Measurements from ENCODE around the gene SATB2. TPM values are rescaled to one million over a fixed set of nuclear protein-coding genes. Genes with fewer than 3 reads are reported as not detected.

Gene SATB2
- total RNA-seq, 1 donor from 2014 or later, result 5.5 TPM

DNA sequence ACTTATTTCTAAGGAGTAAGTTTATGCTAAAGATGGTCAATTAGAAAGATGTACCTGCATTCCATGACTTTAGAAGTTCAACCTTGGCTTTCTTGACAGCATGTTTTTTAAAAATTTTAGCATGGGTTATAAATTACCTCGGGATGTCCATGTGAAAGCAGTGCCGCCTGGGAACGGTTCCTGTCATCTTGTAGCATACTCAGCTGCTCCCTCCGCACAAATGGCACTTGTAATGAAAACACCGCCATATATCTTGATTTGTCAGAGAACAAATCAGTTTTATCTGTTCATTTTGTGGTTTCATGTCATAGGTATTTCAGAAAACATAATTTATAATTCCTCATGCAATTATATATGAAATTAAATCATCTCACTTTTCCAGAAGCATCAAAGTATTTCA is 38.3 kb downstream of the SATB2 start:
- no peak overlapping the region for H3K4me3 ChIP-seq (ENCODE audit: low read depth, low read length)
- no peaks in the 10 kb centered on the region for H3K36me3 ChIP-seq (ENCODE audit: control insufficient read depth, insufficient read depth, low read length)
- no peak for TF ChIP-seq CTCF (IDR thresholded peaks at IDR 0.05; ENCODE audit: insufficient read depth, low read length, poor library complexity, severe bottlenecking)
- DNase-seq (ENCODE audit: low read depth), result no peak
- H3K27me3 ChIP-seq (ENCODE audit: control insufficient read depth, insufficient read depth, low read length), result no peaks in the 10 kb centered on the region

GRCh38 chr2:199414465-199414864 is 43.3 kb downstream of the SATB2 start:
- Histone ChIP-seq H3K36me3 (ENCODE audit: control insufficient read depth, insufficient read depth, low read length) (no peaks in the 10 kb centered on the region), H3K27me3 (ENCODE audit: control insufficient read depth, insufficient read depth, low read length) (no peaks in the 10 kb centered on the region), H3K4me3 (ENCODE audit: low read depth, low read length) (no peak overlapping the region)
- DNase-seq (ENCODE audit: low read depth), result no peak
- no peak for TF ChIP-seq CTCF (IDR thresholded peaks at IDR 0.05; ENCODE audit: insufficient read depth, low read length, poor library complexity, severe bottlenecking)

- no peak for DNase-seq (ENCODE audit: low read depth)
- H3K27me3 ChIP-seq (ENCODE audit: control insufficient read depth, insufficient read depth, low read length), result no peaks in the 10 kb centered on the region
- TF ChIP-seq CTCF (IDR thresholded peaks at IDR 0.05; ENCODE audit: insufficient read depth, low read length, poor library complexity, severe bottlenecking), result no peak
- no peaks in the 10 kb centered on the region for H3K36me3 ChIP-seq (ENCODE audit: control insufficient read depth, insufficient read depth, low read length)
- no peak overlapping the region for H3K4me3 ChIP-seq (ENCODE audit: low read depth, low read length)
Observed at GRCh38 chr2:199414001-199414400, 43.7 kb downstream of the SATB2 start.

- Histone ChIP-seq H3K27me3 (ENCODE audit: control insufficient read depth, insufficient read depth, low read length) (no peaks in the 10 kb centered on the region), H3K36me3 (ENCODE audit: control insufficient read depth, insufficient read depth, low read length) (no peaks in the 10 kb centered on the region), H3K4me3 (ENCODE audit: low read depth, low read length) (no peak overlapping the region)
- no peak for TF ChIP-seq CTCF (IDR thresholded peaks at IDR 0.05; ENCODE audit: insufficient read depth, low read length, poor library complexity, severe bottlenecking)
- DNase-seq (ENCODE audit: low read depth), result no peak
Observed at GRCh38 chr2:199409759-199410529, 47.8 kb downstream of the SATB2 start.

DNA sequence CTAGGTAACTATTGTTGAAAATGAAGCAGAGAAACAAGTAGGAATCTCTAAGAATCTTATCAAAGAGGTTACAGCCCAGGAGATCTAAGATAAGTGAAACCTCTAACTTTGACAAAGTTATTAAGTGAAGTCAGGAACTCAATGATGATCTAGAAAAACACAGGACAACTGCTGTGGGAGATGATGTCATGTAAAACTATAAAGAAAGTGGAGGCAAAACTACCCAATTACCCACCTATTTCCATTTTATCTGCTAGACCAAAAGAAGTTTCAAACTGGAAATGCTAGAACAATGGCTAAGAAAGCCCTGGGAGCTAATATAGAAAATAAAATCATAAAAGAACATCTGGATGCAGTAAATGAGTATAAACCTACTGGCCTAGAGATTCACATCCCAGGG is 50.3 kb downstream of the SATB2 start:
- Histone ChIP-seq H3K36me3 (ENCODE audit: control insufficient read depth, insufficient read depth, low read length) (no peaks in the 10 kb centered on the region), H3K4me3 (ENCODE audit: low read depth, low read length) (no peak overlapping the region), H3K27me3 (ENCODE audit: control insufficient read depth, insufficient read depth, low read length) (no peaks in the 10 kb centered on the region)
- DNase-seq (ENCODE audit: low read depth), result no peak
- no peak for TF ChIP-seq CTCF (IDR thresholded peaks at IDR 0.05; ENCODE audit: insufficient read depth, low read length, poor library complexity, severe bottlenecking)

GRCh38 chr2:199405241-199405640 is 52.5 kb downstream of the SATB2 start:
- TF ChIP-seq CTCF (IDR thresholded peaks at IDR 0.05; ENCODE audit: insufficient read depth, low read length, poor library complexity, severe bottlenecking), result peak; percentile 20
- Histone ChIP-seq H3K27me3 (ENCODE audit: control insufficient read depth, insufficient read depth, low read length) (no peaks in the 10 kb centered on the region), H3K36me3 (ENCODE audit: control insufficient read depth, insufficient read depth, low read length) (no peaks in the 10 kb centered on the region), H3K4me3 (ENCODE audit: low read depth, low read length) (no peak overlapping the region)
- DNase-seq (ENCODE audit: low read depth), result no peak
